ENCODE measurements around the gene KIF9.
A peak's percentile ranks its signal among the peaks of the same experiment; 100 is the strongest.
"Not testable (repeated sequence)": the region's sequence is repeated elsewhere in the genome, so short reads cannot be mapped to it uniquely, and the experiment has no call there.

Gene KIF9

GRCh38 chr3:47259114-47259513, 23.5 kb downstream of the KIF9 start:
- H3K4me3 ChIP-seq (ENCODE audit: low read depth, low read length) = no peak overlapping the region
- DNase-seq (ENCODE audit: low read depth) = no peak

DNA sequence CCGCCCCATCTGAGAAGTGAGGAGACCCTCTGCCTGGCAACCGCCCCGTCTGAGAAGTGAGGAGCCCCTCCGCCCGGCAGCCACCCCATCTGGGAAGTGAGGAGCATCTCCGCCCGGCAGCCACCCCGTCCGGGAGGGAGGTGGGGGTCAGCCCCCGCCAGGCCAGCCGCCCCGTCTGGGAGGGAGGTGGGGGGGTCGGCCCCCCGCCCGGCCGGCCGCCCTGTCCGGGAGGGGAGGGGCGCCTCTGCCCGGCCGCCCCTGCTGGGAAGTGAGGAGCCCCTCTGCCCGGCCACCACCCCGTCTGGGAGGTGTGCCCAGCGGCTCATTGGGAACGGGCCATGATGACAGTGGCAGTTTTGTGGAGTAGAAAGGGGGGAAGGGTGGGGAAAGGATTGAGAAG, 26.3 kb downstream of the KIF9 start:
- H3K4me3 ChIP-seq (ENCODE audit: low read depth, low read length) = not testable (repeated sequence)

GRCh38 chr3:47251689-47252088, 30.9 kb downstream of the KIF9 start:
- no peak overlapping the region for H3K4me3 ChIP-seq (ENCODE audit: low read depth, low read length)
- no peak for DNase-seq (ENCODE audit: low read depth)

More for the DNA sequence above, 26.3 kb downstream of the KIF9 start:
- DNase-seq (ENCODE audit: low read depth) = not testable (repeated sequence)

DNA sequence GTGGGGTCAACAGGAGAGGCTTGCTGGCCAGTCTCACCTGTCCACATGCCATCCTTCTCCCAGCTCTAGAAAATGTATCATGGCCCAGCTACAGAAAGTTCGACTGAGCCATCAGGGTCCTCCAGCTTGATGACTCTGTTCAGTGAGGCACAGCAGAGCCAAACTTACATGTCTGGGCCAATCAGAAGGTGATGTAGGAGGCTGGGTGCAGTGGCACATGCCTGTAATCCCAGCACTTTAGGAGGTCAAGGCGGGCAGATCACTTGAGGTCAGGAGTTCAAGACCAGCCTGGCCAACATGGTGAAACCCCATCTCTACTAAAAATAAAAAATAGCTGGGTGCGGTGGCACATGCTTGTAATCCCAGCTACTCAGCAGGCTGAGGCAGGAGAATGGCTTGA, 31.5 kb downstream of the KIF9 start:
- H3K4me3 ChIP-seq (ENCODE audit: low read depth, low read length); DNase-seq (ENCODE audit: low read depth): not testable (repeated sequence)

DNA sequence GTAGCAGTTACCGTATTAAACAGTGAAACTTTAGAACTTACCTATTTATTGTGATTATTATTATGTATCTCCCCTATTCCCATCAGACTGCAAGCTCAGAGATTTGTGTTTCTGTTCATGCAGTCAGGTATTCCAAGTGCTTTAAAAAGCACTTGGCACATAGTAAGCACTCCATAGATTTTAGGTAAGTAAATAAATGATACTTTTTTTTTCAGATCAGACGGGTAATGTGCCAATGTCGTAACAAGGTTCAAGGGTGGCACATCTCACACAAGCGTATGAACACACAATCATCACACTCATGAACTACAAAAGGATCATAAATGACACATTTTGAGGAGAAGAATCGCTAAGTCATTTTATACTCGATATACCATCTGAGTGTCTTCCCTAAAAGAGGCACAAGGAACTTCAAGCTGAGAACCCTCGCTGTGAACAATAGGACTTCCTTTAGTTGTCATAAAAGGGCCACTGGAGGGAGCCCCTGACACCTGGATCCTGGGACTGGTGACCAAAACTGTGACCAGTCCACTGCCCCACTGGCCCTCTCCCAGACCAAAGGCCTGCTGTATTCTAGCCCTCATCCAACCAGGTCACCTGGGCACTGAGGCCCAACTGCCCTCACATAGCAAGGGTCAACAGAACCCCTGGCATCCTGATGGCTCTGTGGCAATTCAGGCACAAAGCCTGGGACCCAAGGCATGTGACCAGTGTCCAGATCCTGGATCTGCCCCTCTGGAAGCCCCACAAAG, 32.1 kb downstream of the KIF9 start:
- H3K4me3 ChIP-seq (ENCODE audit: low read depth, low read length) = no peak overlapping the region
- no peak for DNase-seq (ENCODE audit: low read depth)

DNA sequence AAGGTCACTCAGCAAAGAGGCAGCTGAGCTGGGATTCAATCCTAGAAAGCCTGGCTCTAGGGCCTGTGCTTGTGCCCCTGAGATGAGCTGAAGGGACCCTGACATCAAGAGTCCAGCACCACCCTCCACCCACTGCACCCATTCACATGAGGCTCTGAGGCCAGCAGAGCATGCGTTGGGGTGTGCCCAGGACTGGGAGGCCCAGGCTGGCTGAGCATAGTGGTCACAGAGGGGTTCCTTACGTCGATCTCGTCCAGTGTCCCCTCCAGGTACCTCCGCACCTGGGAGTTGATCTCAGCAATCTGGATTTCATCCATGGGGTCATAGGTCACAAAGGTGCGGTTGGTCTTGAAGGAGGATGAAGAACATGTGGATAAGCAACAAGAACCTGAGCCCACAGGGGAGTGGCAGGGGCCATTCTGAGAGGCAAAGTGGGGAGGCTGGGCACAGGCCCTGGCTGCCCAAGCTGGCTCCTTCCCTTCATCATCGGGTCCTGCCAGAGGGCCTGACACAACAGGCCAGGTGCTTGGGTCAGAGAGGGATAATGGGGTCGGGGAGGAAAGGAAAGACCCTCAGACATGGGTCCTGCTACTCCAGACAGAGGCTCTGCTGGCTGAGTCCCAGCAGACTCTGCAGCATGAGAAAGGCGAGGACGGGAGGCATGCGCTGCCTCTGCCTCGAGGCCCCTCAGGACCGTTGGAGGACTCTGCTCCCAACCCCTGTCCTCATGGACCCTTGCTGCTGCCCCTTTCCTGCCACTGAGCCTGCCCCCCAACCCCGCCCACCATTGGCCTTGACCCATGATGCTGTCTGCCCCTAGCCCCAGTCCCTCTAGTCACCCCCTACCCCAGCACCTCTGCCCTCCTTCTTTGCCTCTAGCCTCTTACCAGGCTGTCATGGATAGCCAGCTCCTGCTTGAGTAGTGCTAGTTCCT, 35.2 kb downstream of the KIF9 start:
- no peak overlapping the region for H3K4me3 ChIP-seq (ENCODE audit: low read depth, low read length)
- no peak for DNase-seq (ENCODE audit: low read depth)

DNA sequence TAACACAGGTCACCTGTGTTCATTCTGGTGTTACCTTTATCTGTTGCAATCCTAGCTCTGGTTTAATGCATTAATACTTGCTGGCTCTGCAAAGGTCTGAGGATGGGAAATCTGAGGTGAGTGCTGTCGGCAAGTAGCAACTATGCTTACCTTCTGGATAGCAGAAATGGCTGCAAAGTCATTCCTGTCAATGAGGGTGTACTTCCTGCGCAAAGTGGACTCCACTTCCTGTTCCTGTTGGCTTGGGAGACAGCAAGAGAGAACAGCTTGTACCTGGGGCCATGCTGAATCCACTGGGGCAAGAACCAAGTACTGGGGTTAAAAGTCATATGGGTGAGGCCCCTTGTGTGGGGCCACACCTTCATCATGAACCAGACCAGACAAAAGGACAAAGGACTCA, 37.3 kb downstream of the KIF9 start:
- H3K4me3 ChIP-seq (ENCODE audit: low read depth, low read length) = no peak overlapping the region
- DNase-seq (ENCODE audit: low read depth) = no peak

- DNase-seq (ENCODE audit: low read depth) = no peak
- no peak overlapping the region for H3K4me3 ChIP-seq (ENCODE audit: low read depth, low read length)
Observed at GRCh38 chr3:47244531-47245100, 38.0 kb downstream of the KIF9 start.

- no peak for DNase-seq (ENCODE audit: low read depth)
- no peak overlapping the region for H3K4me3 ChIP-seq (ENCODE audit: low read depth, low read length)
Observed at GRCh38 chr3:47243419-47244147, 39.0 kb downstream of the KIF9 start.

DNA sequence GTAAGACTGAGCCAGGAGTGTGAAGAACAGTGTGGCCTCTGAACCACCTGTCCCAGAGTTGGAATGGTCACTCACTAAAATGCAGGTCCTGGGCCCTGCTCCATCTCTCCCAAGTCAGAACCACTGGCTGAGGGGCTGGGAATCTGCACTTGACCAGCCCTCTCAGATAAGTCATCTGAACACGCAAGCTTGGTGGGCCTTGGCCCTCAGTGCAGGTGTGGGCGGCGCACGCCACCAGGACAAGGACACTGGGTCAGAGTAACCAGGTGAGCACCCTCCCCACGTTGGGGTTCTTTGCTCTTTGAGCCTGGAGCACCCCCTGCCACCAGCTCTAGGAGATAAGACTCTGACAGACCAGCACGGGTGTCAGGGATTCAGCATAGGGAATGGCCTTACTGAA, 42.7 kb downstream of the KIF9 start:
- no peak for DNase-seq (ENCODE audit: low read depth)
- no peak overlapping the region for H3K4me3 ChIP-seq (ENCODE audit: low read depth, low read length)

DNA sequence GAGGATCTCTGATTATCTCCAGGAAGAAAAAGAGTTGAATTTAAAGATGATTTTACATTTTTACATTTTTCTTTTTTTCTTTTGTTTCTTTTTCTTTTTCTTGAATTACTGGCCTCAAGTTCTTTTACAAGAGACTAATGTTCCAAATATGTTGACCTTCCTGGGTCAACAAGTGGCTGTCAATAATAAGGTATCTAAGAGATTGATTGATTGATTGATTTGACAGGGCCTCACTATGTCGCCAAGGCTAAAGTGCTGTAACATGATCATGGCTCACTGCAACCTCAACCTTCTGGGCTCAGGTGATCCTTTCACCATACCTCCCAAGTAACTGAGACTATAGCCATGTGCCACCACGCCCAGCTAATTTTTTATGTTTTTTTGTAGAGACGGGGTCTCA, 44.6 kb downstream of the KIF9 start:
- DNase-seq (ENCODE audit: low read depth) = no peak

DNA sequence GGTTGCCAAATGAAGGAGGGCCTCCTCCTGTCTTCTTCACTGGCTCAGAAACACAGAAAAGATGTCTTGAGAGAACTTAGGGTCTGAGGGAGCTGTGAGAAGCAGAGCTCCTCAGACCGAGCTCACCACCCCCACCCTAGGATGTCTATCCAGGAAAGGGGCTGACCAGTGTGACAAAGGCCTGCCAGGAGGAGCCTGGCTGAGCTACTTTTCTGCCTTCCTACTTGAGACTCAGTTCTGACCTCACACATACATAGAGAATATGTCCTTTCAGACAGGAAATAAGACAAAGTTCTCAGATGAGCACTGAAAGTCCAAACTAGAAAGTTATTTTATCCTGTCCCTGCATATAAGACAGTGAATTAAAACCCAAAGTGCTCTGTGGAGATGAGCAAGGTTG, 54.5 kb downstream of the KIF9 start:
- H3K4me3 ChIP-seq (ENCODE audit: low read depth, low read length) = no peak overlapping the region
- DNase-seq (ENCODE audit: low read depth) = no peak

More for the DNA sequence above, 44.6 kb downstream of the KIF9 start:
- H3K4me3 ChIP-seq (ENCODE audit: low read depth, low read length) = no peak overlapping the region

DNA sequence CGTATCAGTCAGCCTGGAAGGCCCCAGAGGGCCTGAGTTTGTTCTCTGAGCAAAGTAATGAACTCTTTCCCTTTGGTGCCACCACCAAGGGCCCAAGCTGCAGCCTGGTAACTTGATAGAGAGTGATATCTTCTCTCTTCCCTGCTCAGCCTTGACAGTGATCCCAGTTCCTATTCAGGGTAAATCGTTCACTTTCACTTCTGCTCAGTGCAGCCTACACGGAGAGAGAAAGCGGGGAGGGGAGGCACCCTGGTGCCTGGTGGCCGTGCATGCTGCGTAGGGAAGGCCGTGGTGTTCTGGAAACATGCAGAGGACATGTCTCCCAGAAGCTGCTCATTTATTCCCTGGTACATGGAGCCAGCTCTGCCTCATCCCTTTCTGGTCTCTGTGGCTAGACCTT, 54.9 kb downstream of the KIF9 start:
- DNase-seq (ENCODE audit: low read depth) = no peak
- H3K4me3 ChIP-seq (ENCODE audit: low read depth, low read length) = no peak overlapping the region

GRCh38 chr3:47225310-47225906, 57.2 kb downstream of the KIF9 start:
- no peak overlapping the region for H3K4me3 ChIP-seq (ENCODE audit: low read depth, low read length)
- peak; percentile 28 for DNase-seq (ENCODE audit: low read depth)

DNA sequence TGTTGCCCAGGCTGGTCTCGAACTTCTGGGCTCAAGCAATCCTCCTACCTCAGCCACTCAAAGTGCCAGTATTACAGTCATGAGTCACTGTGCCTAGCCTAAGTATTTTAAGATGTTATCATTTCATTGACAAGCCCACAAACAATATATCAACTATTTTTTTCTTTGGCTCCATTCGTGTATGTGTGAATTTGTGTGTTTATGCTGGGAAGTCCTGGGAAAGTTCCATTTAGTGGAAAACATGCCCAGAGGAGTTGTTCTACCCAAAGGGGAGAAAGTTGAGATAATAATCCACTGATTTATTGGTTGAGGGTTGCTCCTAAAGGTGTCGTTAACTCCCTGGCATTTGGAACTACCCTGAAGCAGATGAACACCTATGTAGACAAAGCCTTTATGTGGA, 58.8 kb downstream of the KIF9 start:
- no peak for DNase-seq (ENCODE audit: low read depth)
- no peak overlapping the region for H3K4me3 ChIP-seq (ENCODE audit: low read depth, low read length)

- no peak for DNase-seq (ENCODE audit: low read depth)
- no peak overlapping the region for H3K4me3 ChIP-seq (ENCODE audit: low read depth, low read length)
Observed at GRCh38 chr3:47221798-47222197, 60.8 kb downstream of the KIF9 start.

GRCh38 chr3:47210863-47211405, 71.7 kb downstream of the KIF9 start:
- DNase-seq (ENCODE audit: low read depth) = no peak
- H3K4me3 ChIP-seq (ENCODE audit: low read depth, low read length) = no peak overlapping the region

DNA sequence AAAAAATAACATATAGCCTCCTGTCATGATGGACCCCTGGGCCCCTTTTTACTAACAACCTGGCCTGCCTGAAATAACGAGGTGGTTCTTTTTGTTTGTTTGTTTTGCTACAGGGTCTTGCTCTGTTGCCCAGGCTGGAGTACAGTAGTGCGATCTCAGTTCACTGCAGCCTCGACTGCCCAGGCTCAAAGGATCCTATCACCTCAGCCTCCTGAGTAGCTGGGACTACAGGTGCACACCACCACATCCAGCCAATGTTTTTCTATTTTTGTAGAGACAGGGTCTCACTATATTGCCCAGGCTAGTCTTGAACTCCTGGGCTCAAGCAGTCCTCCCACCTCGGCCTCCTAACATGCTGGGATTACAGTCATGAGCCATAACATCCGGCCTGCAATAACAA, 76.6 kb downstream of the KIF9 start:
- not testable (repeated sequence) for H3K4me3 ChIP-seq (ENCODE audit: low read depth, low read length); DNase-seq (ENCODE audit: low read depth)

- DNase-seq (ENCODE audit: low read depth) = no peak
- no peak overlapping the region for H3K4me3 ChIP-seq (ENCODE audit: low read depth, low read length)
Observed at GRCh38 chr3:47204875-47205274, 77.7 kb downstream of the KIF9 start.

Data from skeletal muscle cell (primary cell).